22Rv1 (cell line): Measurements from ENCODE around the gene IMP3.

Experiments used
- H3K27ac ChIP-seq: fragments of 450-650 bp; 2 replicates; pipeline ENCODE4 v1.5.1; 2017
- CTCF ChIP-seq: fragments of 450-650 bp; IDR thresholded peaks from 2 replicates; pipeline ENCODE4 v1.5.1; 2017; ENCODE audit warnings: mild to moderate bottlenecking
- ZFX ChIP-seq: fragments of 450-650 bp; IDR thresholded peaks from 2 replicates; pipeline ENCODE4 v1.6.1; 2017; ENCODE audit warnings: antibody characterized with exemption, borderline replicate concordance

IMP3 gene

GRCh38 chr15:75676688-75677464, 36.9 kb upstream of the IMP3 start:
- H3K27ac ChIP-seq, result no peak overlapping the region
- TF ChIP-seq ZFX, result no peak
- no peak for TF ChIP-seq CTCF

- H3K27ac ChIP-seq, result no peak overlapping the region
- TF ChIP-seq CTCF (no peak), ZFX (no peak)
Observed at GRCh38 chr15:75675579-75676404, 35.8 kb upstream of the IMP3 start.

- H3K27ac ChIP-seq, result no peak overlapping the region
Observed at GRCh38 chr15:75674366-75674765, 34.3 kb upstream of the IMP3 start.

GRCh38 chr15:75673426-75674235, 33.6 kb upstream of the IMP3 start:
- TF ChIP-seq ZFX (no peak), CTCF (no peak)
- no peak overlapping the region for H3K27ac ChIP-seq

More at GRCh38 chr15:75674366-75674765, 34.3 kb upstream of the IMP3 start:
- TF ChIP-seq ZFX (no peak), CTCF (no peak)

- no peak overlapping the region for H3K27ac ChIP-seq
- TF ChIP-seq ZFX (no peak), CTCF (no peak)
Observed at GRCh38 chr15:75672646-75673425, 32.8 kb upstream of the IMP3 start.

- no peak for TF ChIP-seq ZFX
- no peak for TF ChIP-seq CTCF
- no peak overlapping the region for H3K27ac ChIP-seq
Observed at GRCh38 chr15:75671730-75672602, 31.9 kb upstream of the IMP3 start.
